ENCODE data around the gene MRPL10.
"Not testable (repeated sequence)": the region's sequence is repeated elsewhere in the genome, so short reads cannot be mapped to it uniquely, and the experiment has no call there.

The MRPL10 gene

DNA sequence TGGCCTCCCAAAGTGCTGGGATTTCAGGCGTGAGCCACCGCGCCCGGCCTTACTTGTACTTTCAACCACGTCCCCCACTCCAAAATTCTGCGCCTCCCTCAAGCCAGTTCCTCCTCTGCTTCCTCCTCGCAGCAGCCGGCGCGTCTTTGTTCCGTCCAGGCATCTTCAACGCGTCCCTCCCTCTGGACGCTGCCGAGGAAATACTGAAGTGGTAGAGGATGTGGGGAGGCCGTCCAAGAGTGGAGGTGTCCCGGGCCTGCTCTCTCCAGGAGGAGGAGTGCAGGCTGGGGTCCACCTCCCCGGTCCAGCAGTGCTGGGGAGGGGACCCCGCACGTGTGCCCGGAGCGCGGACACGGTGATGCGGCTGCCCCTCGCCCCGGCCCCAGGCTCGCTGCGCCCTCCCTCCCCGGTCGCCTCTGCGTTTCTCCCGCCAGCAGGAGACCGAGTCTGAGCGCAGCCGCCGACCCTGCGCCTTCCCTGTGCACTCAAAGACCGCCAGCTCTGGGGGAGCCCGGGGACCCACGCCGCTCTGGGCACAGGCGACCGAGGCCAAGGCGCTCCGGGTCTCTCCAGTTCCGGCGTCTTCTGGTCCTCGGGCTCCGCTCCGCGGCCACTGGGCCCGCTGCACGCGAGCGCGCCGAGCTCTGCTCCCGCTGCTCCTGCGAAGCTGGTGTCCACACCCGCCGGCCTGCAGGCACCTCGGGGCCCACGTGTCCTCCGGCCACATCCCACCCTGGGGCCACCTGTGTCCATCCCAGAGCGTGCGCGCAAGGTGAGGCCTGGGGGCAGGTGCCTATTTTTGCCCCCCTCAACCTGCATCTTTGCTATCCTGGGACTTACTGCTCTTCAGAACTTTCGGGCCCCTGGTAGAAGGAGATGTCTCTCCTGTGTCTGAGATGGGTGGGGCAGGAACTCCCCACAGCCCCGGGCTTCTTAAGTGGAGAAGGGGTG, 41.5 kb downstream of the MRPL10 start:
- DNase-seq, result peak; percentile 61 to 72

DNA sequence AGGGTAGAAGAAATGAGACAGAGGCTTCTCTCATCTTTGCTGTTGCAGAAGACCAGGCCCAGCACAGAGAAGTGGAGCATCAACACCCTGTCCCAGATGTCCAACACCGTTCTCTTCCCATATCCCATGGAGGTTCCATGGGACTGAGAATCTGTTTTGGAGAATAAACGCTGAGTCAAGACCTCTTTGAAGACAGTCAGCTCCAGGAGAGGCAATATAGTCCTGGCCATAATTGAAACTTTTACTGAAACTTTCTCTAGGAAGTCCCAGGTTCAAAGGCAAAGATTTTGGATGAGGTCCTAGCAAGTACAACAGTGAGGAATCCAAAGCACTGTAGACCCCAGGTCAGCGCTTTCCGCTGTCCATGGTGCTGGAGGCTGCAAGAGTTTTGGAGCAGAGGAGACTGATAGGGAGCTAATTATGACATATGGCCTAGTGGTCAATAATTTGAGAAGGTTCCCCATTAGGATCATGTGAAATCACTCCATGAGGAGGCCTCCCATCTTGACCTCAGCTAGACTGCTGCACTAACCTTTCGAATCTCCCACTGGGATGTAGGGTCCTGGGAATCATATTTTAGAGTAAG, 45.7 kb downstream of the MRPL10 start:
- peak in 1 of 2 donors; percentile 39 for DNase-seq

DNA sequence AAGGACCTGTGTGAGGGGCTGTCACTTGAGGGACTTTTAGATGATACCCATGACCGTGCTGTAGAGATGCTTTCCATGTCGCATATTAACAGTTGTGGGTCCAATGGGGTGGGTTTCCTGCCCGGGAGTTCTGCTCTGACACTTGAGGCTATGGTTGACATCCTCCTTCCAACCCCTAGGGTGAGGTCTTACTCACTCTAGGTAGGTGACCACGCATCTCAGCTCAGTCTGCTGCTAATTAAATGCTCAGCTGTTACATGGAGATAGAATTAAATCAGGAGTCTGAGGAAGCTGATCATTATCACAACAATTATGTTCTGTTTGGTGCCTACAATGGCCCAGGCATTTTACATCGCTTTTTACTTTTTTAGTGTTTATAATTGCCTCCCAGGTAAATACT, 49.9 kb downstream of the MRPL10 start:
- no peak for DNase-seq

DNA sequence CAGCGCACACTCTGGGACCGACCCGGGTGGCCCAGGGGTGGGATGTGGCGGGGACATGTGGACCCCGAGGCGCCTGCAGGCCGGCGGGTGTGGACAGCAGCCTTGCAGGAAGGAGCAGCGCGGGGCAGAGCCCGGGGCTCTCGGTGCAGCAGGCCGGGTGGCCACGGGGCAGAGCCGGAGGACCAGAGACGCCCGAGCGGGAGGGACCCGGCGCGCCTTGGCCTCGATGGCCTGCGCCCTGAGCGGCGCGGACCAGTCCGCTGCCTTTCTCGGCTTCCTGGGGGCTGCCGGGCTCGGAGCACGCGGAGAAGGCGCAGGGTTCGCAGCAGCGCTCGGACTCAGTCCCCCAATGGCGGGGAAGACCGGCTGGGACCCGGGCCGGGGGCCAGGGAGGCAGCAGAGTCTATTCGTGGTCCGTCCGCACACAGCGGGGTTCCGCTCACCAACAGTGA, 53.1 kb downstream of the MRPL10 start:
- DNase-seq, result no peak

DNA sequence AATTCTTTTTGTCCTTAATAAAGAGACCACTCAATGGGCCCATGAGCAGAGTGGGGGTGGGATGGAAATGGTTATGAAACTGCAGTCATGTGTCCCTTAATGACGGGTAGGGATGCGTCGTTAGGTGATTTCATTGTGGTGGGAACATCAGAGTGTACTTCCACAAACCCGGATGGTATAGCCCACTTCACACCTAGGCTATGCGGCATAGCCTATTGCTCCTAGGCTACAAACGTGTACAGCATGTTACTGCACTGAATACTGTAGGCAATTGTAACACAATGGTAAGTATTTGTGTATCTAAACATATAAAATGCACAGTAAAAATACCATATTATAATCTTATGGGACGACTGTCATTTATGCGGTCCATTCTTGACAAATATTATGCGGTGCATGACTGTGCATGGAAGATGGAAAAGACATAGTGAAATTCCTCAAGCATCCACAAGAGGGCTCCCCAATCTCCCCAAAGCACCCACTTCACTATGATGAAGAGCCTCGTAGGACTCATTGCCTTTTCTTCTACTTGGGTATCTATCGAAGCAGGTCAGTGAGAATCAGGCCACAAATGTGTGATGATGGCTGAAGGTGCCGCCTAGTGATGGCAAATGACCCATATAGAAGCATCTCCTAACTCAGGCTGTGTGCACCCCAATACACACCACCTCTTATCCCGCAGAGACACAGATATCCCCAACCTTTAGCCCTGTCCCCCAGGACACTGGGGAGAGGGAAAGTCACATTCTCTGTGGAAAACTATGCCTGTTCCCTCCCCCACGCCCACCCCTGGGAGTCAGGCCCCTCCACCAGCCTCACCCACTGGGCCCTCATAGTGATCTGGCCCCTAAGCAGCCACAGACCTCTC, 54.8 kb downstream of the MRPL10 start:
- peak; percentile 15 to 47 for DNase-seq

DNA sequence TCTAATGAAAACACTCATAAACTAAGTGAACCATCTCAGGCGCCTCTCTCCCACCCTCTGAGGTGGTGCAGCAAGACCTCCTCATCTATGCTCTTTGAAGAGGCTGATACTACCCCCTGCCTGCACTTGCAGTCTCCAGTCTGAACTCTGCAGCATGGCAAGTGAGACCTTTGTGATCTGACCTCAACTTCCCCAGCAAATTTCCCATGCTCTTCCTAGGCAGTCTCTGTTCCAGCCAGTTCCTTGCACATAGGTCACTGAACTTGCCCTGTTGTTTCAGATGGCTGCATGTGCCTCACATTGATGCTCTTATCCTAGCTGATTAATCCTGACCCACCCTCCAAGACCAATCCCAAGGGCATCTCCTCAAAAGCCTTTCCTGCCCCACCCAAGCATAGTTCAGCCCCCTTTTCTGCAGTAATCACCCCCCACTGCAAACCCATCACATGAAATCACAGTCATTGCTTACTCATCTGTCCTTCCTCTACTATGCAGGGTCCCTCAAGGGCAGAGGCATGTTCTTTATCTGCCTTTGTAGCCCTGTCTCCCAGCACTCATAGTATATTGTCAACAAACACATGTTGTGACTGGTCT, 56.3 kb downstream of the MRPL10 start:
- no peak for DNase-seq

DNA sequence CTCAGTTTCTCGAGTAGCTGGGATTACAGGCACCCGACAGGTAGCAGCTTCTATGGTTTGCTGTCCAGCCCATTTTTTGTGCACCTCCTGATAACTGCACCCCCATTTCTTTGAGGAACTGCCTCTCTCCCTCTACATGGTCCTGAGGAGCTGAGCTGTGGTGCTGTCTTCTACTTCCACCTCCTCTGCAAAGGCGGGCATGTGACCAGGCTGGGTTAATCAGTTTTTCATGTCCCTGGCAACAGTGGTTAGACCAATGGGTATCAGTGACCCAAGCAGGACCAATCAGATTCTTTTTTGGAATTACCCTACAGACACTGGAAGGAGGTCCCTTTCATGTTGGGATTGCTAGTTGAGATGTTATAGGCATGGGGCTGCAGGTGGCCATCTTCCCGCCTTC, 57.0 kb downstream of the MRPL10 start:
- DNase-seq, result no peak

DNA sequence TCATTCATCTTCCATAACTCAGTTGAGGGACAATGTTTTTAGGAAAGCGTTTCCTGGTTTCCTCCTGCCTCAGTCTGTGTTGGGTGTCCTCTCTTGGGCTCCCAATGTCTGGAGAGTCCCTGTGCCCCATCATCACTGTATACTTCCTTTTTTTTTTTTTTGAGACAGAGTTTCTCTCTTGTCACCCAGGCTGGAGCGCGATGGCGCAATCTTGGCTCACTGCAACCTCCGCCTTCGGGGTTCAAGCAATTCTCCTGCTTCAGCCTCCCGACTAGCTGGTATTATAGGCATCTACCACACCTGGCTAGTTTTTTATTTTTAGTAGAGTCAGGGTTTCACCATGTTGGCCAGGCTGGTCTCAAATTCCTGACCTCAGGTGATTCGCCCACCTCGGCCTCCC, 57.7 kb downstream of the MRPL10 start:
- not testable (repeated sequence) for DNase-seq

All from stimulated activated CD4-positive, alpha-beta T cell treated with anti-CD3 and anti-CD28 coated beads, Interleukin-2, amount 100 ng/mL, for 24 hours (primary cell).